Activated B cell treated with CpG ODN at 0.5 μM for 24 hours (primary cell): ENCODE results near the gene CENPA. TPM values are rescaled to one million over a fixed set of nuclear protein-coding genes. Genes with fewer than 3 reads are reported as not detected.
"Not testable (repeated sequence)": the region's sequence is repeated elsewhere in the genome, so short reads cannot be mapped to it uniquely, and the experiment has no call there.

Experiments
- ATAC-seq: fragments of 200-7000 bp; cut with Tn5 transposase; one replicate; pipeline ENCODE4 v1.10.0; 2021; ENCODE audit warnings: low read depth, mild to moderate bottlenecking, moderate library complexity
- CTCF ChIA-PET: fragments of 350-600 bp; sonication (Branson Sonifier 250); formaldehyde crosslinking; loops from one replicate; lab custom pipeline; 2021; ENCODE audit warnings: antibody characterized with exemption; lab: Charles Lee
- POLR2A ChIA-PET: fragments of 350-600 bp; sonication (Branson Sonifier 250); formaldehyde crosslinking; loops from one replicate; lab custom pipeline; 2021; ENCODE audit warnings: antibody characterized with exemption; lab: Charles Lee
- DNase-seq: peaks from one replicate; pipeline ENCODE4 v3.0.0; 2022
- H3K27ac Mint-ChIP-seq: one replicate; pipeline ENCODE4 v1.8.0; 2020; ENCODE audit warnings: mixed read lengths
- H3K27me3 Mint-ChIP-seq: one replicate; pipeline ENCODE4 v1.8.0; 2021; ENCODE audit warnings: mixed read lengths
- H3K36me3 Mint-ChIP-seq: one replicate; pipeline ENCODE4 v1.8.0; 2021; ENCODE audit warnings: low read depth, mixed read lengths
- H3K4me1 Mint-ChIP-seq: one replicate; pipeline ENCODE4 v1.8.0; 2021; ENCODE audit warnings: mixed read lengths
- H3K4me3 Mint-ChIP-seq: one replicate; pipeline ENCODE4 v1.8.0; 2020; ENCODE audit warnings: mild to moderate bottlenecking, mixed read lengths
- H3K9me3 Mint-ChIP-seq: one replicate; pipeline ENCODE4 v1.8.0; 2020; ENCODE audit warnings: mixed read lengths
- intact Hi-C: fragments of 100-400 bp; cut with micrococcal nuclease; formaldehyde crosslinking; loops from one replicate; pipeline ENCODE4 v1.15.1; 2024
- total RNA-seq: library from RNA; stranded (reverse); gene quantifications from 2 replicates; pipeline ENCODE4 v1.2.3, GENCODE V29; 2022
- TF ChIP-seq, protein P1 (sequence below): fragments of 200-600 bp; IDR thresholded peaks from one replicate; pipeline ENCODE4 v1.8.0; 2022; ENCODE audit warnings: antibody characterized with exemption, mild to moderate bottlenecking

The CENPA gene
- total RNA-seq, 1 donor from 2014 or later: 0.42 TPM

DNA sequence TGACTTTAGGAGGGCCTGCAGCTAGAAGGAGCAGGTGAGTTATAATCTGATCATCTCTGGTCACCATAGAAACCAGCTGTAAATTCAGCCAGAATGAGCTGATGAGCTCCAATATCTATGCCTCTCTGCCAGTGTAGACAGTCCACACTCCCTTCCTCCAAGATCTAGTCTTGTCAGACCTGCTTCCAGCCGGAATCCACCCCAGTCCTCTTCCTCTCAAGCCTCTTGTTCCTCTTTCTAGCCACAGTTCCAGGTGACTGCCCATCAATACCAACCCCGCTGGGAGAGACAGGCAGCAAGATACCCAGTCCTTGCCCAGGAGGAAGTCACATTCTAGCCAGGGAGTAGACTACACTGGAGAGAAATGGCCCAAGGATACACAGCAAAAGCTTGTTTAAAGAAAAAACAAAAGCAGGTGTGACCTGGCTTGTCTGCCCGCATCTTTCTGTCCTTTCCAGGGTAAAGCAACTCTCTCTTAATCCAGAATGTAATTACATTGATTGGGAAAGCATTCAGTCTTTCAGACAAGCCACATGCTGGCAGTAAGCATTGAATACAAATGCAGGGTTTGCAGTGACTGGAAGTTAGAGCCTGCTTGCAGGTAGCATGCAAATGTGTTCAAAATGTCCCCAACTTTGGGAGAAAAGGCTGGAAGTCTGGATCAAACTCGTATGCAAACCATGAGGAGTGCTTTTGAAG is 30.7 kb upstream of the CENPA start:
- H3K9me3 Mint-ChIP-seq: no peaks in the 10 kb centered on the region
- POLR2A ChIA-PET: no interaction called here
- H3K4me1 Mint-ChIP-seq: peaks cover 12% of the 10 kb centered on the region
- DNase-seq: no peak
- no peak overlapping the region for H3K4me3 Mint-ChIP-seq
- H3K27me3 Mint-ChIP-seq: no peaks in the 10 kb centered on the region
- TF ChIP-seq, protein P1, sequence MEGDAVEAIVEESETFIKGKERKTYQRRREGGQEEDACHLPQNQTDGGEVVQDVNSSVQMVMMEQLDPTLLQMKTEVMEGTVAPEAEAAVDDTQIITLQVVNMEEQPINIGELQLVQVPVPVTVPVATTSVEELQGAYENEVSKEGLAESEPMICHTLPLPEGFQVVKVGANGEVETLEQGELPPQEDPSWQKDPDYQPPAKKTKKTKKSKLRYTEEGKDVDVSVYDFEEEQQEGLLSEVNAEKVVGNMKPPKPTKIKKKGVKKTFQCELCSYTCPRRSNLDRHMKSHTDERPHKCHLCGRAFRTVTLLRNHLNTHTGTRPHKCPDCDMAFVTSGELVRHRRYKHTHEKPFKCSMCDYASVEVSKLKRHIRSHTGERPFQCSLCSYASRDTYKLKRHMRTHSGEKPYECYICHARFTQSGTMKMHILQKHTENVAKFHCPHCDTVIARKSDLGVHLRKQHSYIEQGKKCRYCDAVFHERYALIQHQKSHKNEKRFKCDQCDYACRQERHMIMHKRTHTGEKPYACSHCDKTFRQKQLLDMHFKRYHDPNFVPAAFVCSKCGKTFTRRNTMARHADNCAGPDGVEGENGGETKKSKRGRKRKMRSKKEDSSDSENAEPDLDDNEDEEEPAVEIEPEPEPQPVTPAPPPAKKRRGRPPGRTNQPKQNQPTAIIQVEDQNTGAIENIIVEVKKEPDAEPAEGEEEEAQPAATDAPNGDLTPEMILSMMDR: no peak
- CTCF ChIA-PET: no interaction called here
- intact Hi-C loops: no loop called here
- no peaks in the 10 kb centered on the region for H3K36me3 Mint-ChIP-seq
- no peak overlapping the region for H3K27ac Mint-ChIP-seq
- ATAC-seq: peak; percentile 65

DNA sequence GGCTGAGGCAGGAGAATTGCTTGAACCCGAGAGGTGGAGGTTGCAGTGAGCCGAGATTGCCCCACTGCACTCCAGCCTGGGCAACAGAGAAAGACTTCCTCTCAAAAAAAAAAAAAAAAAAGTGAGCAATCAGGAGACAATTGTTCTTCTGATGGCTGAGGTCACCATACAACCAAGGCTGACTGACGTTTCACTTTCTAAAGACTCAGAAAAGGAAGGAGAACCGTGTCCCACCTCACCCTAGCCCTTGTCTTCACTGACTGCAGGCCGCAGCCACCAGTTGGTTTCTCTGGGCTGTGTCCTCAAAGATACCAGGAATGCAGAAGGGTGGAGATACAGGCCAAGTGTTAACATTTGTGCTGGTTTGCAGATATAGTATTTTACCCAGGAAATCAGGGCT is 29.5 kb upstream of the CENPA start:
- Mint-ChIP-seq H3K4me1 (peaks cover 7% of the 10 kb centered on the region), H3K4me3 (no peak overlapping the region), H3K9me3 (no peaks in the 10 kb centered on the region), H3K27me3 (no peaks in the 10 kb centered on the region), H3K27ac (no peak overlapping the region), H3K36me3 (no peaks in the 10 kb centered on the region)
- ATAC-seq (no peak), DNase-seq (no peak)
- ChIA-PET POLR2A (interaction anchor here (0.6 kb wide), 1 partner anchor 31 kb away, joined by 4 read pairs; no protein-coding TSS in a partner anchor), CTCF (no interaction called here)
- TF ChIP-seq, protein P1: no peak
- intact Hi-C loops: no loop called here

DNA sequence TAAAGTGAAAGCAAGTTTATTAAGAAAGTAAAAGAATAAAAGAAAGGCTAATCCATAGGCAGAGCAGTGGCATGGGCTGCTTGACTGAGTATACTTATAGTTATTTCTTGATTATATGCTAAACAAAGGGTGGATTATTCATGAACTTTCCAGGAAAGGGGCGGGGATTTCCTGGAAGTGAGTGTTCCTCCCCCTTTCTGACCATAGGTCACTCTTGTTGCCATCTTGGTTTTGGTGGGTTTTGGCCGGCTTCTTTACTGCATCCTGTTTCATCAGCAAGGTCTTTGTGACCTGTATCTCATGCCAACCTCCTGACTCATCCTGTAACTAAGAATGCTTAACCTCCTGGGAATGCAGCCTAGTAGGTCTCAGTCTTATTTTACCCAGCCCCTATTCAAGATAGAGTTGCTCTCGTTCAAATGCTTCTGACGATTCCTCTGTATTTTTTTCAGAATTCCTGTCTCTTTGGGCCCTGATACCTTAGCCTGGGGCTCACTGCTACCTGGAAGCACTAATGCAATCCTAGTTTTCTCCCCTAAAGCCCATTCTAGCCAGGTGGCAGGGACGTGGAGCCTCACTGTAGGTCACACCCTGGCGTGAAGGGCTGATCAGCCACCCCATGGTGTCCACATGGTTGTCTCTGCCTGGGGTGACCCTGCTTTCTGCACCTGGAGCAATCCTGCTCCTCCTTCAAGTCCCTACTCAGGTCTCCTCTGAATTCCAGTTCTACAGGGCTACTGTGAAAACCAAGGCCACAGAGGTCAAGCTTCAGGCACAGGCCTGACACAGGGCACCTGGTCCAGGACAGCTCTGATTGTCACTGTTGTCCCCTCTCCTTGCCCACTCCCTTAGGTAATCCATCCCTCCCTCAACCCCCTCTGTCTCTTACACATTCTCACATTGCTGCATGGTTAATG is 27.7 kb upstream of the CENPA start:
- peaks cover 8% of the 10 kb centered on the region for H3K4me1 Mint-ChIP-seq
- H3K4me3 Mint-ChIP-seq: no peak overlapping the region
- H3K27me3 Mint-ChIP-seq: no peaks in the 10 kb centered on the region
- intact Hi-C loops: no loop called here
- H3K9me3 Mint-ChIP-seq: no peaks in the 10 kb centered on the region
- ChIA-PET POLR2A (no interaction called here), CTCF (no interaction called here)
- H3K27ac Mint-ChIP-seq: no peak overlapping the region
- TF ChIP-seq, protein P1: no peak
- DNase-seq (no peak), ATAC-seq (peak; percentile 64)
- H3K36me3 Mint-ChIP-seq: no peaks in the 10 kb centered on the region

DNA sequence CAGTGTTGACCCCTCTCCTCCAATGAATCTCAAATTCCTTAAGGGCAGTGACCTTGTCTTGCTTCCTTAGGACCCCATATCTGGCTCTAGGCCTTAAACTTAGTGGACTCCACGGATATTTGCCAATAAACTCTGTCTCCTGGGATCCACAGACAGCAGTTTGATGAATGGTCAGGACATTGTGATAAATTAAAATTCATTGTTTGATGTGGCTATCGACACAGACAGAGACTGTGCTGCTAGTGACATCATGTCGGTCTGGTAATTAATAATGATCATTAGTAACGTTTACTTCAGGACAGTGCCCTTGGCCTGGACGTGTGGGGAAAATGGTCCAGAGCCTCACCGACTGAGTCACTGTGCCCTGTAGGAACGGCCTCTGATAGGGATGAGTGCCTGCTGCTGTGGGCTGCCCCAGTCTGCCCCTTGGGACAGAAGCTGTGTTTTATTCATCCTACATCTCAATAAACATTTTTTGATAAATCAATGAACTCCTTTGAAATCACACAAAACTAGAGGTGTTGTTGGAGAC is 27.0 kb upstream of the CENPA start:
- Mint-ChIP-seq H3K4me1 (peaks cover 14% of the 10 kb centered on the region), H3K27ac (no peak overlapping the region), H3K9me3 (no peaks in the 10 kb centered on the region), H3K36me3 (no peaks in the 10 kb centered on the region), H3K4me3 (no peak overlapping the region), H3K27me3 (no peaks in the 10 kb centered on the region)
- ChIA-PET CTCF (no interaction called here), POLR2A (no interaction called here)
- ATAC-seq (no peak), DNase-seq (no peak)
- intact Hi-C loops: no loop called here
- TF ChIP-seq, protein P1: no peak

DNA sequence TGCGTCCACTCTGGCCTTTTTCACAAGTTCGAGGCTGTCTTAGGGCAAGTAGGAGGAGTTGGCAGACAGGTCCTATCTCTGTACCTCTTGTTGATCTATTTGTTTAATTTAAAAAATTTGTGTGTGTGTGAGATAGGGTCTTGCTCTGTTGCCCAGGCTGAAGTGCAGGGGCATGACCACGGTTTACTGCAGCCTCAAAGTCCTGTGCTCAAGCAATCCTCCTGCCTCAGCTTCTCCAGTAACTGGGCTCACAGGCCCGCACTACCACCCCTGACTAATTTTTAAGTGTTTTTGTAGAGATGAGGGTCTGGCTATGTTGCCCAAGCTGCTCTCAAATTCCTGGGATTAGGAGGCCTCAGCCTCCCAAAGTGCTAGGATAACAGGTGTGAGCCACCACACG is 26.0 kb upstream of the CENPA start:
- intact Hi-C loops: no loop called here
- Mint-ChIP-seq H3K4me3 (no peak overlapping the region), H3K27ac (no peak overlapping the region), H3K36me3 (peaks cover 3% of the 10 kb centered on the region), H3K4me1 (peaks cover 16% of the 10 kb centered on the region), H3K27me3 (no peaks in the 10 kb centered on the region), H3K9me3 (no peaks in the 10 kb centered on the region)
- POLR2A ChIA-PET: no interaction called here
- DNase-seq: no peak
- CTCF ChIA-PET: interaction anchor here (0.6 kb wide), 1 partner anchor 146 kb away, joined by 3 read pairs; no protein-coding TSS in a partner anchor
- TF ChIP-seq, protein P1: no peak
- ATAC-seq: no peak

DNA sequence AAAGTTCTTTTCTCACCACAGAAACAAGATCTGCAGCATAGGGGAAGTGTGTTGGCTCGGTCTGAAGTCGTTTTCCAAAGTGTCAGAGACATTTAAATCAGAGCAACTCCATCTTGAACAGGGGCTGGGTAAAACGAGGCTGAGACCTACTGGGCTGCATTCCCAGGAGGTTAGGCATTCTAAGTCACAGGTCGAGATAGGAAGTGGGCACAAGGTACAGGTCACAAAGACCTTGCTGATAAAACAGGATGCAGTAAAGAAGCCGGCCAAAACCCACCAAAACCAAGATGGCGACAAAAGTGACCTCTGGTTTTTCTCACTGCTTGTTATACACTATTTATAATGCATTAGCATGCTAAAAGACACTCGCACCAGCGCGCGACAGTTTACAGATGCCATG is 24.9 kb upstream of the CENPA start:
- H3K27ac Mint-ChIP-seq, H3K36me3 Mint-ChIP-seq, CTCF ChIA-PET, H3K4me3 Mint-ChIP-seq, ATAC-seq, intact Hi-C loops, DNase-seq, POLR2A ChIA-PET, H3K27me3 Mint-ChIP-seq, H3K9me3 Mint-ChIP-seq: not testable (repeated sequence)
- H3K4me1 Mint-ChIP-seq: peaks cover 21% of the 10 kb centered on the region
